ENCODE results near the gene PRRG2.

Gene PRRG2

GRCh38 chr19:49590071-49590970 lies 9.2 kb downstream of the PRRG2 start:
- peak; percentile 92 to 93 for DNase-seq

DNA sequence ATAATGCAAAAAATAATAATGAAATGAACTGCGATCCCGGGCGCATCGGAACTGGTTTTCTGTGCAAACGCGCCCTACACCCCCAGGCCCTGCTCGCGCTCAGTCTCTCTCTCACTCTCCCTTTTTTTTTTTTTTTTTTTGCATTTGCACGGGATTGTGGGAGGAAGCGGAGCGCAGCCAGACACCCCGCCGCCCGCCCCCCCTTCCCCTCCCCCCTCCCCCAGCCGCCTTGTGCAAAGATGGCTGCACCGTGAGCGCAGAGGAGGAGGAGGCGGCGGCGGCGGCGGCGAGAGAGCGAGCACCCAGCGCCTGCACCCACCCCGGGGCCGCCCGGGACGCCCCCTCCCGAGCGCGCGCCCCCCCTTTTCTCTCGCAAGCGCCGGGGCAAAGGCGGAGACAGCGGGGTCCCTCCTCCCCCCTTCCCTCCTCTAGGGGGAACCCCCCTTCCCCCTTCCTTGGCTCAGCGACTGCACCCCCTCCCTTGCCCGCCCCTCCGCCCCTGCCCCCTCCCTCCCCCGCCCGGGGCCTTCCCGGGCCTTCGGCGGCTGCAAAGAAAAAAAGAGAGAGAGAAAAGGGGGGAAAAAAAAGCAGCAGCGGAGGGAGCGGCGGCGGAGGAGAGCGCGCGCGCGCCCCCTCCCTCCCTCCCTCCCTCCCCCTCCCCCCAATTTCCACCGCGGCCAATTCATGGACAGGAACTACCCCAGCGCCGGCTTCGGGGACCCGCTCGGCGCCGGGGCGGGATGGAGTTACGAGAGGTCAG lies 10.0 kb downstream of the PRRG2 start, which contains the start of gene PRR12:
Gene PRR12, plus strand, starts transcription at position 212 of the 760 bp plus-strand sequence. Its CDS starts 473 bp downstream, at position 685.
- DNase-seq = peak; percentile 37 to 57

GRCh38 chr19:49591731-49592485 lies 10.8 kb downstream of the PRRG2 start:
- DNase-seq = peak in 1 of 2 experiments; percentile 37

DNA sequence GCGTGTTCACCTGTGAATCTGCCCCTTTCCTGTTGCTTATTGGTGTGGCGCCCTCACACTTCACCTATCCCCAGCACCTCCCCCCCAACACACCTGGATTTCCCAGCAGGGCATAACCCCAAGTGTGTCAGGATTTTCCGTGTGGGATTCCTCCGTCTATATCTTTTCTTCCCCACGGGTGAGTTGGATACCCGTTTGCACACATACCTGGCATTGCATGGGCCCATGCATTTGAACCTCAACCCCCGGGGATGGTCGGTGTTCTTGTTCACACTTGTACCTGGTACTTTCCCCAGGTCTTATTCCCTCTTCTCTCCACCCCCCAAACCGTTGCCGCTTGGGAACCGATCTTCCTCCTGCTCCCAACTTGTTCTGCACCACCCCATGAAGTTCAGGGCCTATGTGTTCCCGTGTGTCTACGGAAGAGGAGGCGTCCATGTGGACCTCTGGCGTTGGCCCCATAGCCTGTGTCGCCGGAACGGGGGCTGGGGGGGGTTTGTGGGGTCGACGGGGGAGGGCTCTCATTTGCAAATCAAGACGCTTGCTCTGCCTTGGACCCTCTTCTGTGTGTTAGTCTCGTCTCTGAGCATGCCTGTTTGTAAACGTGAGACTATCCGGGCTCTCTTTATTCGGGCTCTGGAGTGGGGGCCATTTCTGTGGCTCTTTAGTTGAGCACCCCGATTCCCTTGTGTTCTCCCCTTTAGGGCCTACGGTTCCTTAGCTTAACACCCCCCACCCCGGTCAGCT lies 11.5 kb downstream of the PRRG2 start:
- no peak for DNase-seq

GRCh38 chr19:49593233-49594113 lies 12.4 kb downstream of the PRRG2 start:
- peak; percentile 82 to 89 for DNase-seq

- no peak for DNase-seq
Observed at GRCh38 chr19:49594157-49594992, 13.3 kb downstream of the PRRG2 start.

- no peak for DNase-seq
Observed at GRCh38 chr19:49594993-49595818, 14.1 kb downstream of the PRRG2 start.

- no peak for DNase-seq
Observed at GRCh38 chr19:49595819-49596404, 14.8 kb downstream of the PRRG2 start.

- no peak for DNase-seq
Observed at GRCh38 chr19:49596407-49596806, 15.3 kb downstream of the PRRG2 start.

GRCh38 chr19:49596954-49597702 lies 16.0 kb downstream of the PRRG2 start:
- DNase-seq = no peak

- no peak for DNase-seq
Observed at GRCh38 chr19:49597703-49597974, 16.5 kb downstream of the PRRG2 start.

DNA sequence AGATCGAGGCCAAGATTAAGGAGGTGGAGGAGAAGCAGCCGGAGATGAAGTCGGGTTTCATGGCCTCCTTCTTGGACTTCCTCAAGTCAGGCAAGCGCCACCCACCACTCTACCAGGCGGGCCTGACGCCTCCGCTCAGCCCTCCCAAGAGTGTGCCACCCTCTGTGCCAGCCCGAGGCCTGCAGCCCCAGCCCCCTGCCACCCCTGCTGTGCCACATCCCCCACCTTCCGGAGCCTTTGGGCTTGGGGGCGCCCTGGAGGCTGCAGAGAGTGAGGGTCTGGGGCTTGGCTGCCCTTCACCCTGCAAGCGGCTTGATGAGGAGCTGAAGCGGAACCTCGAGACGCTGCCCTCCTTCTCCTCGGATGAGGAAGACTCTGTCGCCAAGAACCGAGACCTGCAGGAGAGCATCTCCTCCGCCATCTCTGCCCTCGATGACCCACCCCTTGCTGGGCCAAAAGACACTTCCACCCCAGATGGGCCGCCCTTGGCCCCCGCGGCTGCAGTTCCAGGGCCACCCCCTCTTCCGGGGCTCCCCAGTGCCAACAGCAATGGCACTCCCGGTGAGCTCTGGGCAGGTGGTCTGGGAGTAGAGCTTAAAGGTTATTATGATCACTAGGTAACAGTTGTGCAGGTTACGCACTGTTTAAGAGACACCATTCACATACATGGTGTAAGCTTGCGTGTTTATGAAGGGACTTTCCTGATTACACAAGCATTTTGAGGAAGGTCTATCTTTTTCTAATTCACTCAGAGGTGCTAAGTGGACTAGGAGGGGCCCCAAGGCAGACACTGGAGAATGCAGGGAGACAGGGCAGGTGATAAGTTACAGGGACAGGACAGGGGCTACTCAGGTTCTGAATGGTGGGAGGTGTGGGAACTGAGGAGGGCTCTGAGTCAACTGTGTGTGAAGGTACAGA lies 18.5 kb downstream of the PRRG2 start:
- no peak for DNase-seq

- DNase-seq = no peak
Observed at GRCh38 chr19:49601482-49602038, 20.4 kb downstream of the PRRG2 start.

DNA sequence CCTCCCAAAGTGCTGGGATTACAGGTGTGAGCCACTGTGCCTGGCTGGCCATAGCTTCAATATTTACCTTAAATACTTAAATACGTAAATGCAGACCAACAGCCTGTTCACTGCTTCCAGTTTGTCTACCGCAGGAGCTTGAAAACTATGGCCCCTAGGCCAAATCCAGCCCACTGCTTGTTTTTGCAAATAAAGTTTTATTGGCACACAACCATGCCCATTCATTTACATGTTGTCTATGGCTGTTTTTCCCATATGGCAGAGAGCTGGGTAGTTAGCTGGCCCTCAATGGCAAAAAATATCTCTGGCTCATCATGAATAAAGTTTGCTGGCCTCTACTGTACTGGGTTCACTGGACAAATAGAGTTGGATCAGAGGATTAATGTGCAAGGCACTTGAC lies 21.7 kb downstream of the PRRG2 start:
- DNase-seq = no peak

DNA sequence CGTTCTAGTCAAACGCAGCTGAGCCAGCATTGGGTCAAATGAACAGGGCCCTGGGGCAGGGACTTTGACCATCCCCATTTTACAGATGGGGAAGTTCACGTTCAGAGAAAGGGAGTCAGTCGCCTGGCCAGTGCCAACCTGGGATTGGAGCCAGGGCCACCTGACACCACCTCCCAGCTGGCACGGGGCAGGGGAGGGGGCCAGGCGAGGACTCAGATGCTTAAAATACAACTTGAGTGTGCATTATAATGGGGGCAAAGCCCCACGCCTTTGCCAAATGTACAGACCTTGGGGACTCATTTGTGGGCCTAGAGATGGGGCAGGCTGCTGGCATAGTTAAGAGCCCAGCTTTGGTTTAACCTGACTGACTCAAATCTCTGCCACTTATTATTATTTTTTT lies 24.5 kb downstream of the PRRG2 start:
- DNase-seq = no peak

DNA sequence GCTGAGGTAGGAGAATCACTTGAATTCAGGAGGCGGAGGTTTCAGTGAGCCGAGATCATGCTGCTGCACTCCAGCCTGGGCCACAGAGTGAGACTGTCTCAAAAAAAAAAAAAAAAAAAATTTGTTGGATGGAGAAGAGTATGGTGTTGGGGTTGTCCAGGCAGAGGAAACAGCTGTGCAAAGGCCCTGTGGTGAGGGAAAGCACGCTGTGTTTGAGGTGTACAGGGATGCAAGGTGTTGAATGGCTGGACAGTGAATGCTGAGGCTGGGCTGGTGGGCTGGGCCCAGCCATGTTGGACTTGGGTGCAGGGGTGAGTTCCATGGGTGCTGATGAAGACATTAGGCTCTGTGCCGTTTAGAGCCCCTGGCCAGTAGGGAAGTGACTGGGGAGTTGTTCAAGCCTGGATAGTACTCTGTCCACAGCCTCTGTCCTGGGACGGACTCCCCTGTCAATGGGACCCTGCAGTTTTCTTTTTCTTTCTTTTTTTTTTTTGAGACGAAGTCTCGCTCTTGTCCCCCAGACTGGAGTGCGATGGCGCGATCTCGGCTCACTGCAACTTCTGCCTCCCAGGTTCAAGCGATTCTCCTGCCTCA lies 28.5 kb downstream of the PRRG2 start:
- no peak for DNase-seq

DNA sequence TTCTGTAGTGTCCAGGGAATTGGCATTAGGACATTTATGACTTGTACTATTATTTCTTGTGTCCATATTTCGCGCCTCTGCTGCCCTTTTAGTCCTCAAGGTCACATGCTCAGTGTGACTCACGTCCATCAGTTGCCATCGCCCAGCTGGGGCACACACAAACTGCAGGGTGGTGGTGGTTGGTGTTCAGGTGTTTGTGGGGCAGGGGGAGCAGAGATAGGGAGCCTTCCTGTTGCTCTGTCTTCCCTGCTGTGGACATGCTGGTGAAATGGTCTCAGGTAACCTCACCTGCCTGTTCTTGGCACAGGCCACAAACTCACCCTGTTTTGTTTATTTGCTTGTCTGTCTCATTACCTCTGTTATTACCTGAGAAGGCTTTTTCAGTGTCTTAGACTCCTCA lies 32.3 kb downstream of the PRRG2 start:
- DNase-seq = no peak

All from AML-193 (cell line).